Vagina (tissue), 2 donors: ENCODE data around the gene HSF5.

Experiments used
- CTCF ChIP-seq, 3 experiments: fragments of 450-650 bp in 2 of 3; fragments of 200-600 bp in 1 of 3; sonication (generic) in 1 of 3; IDR thresholded peaks; one replicate each; pipeline ENCODE4 v1.5.1; 2017 to 2019; ENCODE audit warnings: antibody characterized with exemption in 3 of 3, mild to moderate bottlenecking in 2 of 3, moderate library complexity in 2 of 3
- POLR2A ChIP-seq, 2 donors: fragments of 450-650 bp; IDR thresholded peaks; one replicate each; pipeline ENCODE4 v1.6.1; 2017; ENCODE audit warnings: antibody characterized with exemption in 2 of 2, mild to moderate bottlenecking in 2 of 2, moderate library complexity in 2 of 2

DNA sequence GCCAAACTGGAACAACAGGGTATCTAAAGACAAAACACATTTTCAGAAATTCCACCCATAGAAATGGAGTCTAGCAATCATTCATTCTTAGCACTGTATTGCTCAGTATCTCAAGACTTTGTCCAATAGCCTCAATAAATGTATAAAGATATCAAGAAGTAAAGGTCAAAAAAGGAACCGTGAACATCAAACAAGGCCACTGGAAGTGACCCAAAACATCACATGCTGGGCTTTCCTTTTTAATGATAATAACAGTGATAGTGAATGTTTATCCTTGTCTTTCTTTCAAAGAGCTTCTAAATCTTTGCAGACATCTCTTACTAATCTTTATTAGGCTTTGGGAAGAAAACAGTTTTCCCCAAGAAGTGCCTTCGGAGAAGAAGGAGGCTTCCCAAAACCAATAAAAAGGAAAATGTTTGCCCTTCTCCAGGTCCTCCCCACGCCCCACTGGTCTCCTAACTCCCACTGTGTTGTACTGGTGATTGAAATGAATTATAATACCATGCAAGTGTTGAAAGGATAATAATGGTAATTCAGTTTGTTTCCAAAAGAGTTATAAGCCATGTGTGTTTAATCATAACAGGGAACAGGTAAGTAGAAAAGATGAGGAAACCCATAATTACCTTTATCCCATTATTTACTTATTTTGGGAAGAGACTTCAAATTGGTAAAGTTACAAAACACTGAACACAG, 89.5 kb downstream of the HSF5 start:
- no peak for TF ChIP-seq CTCF (IDR thresholded peaks at IDR 0.05)
- no peak for TF ChIP-seq POLR2A (IDR thresholded peaks at IDR 0.05)
